Prostate gland (tissue), 2 donors: ENCODE measurements around the gene NFKBIB. TPM values are rescaled to one million over a fixed set of nuclear protein-coding genes. Genes with fewer than 3 reads are reported as not detected.
A peak's percentile ranks its signal among the peaks of the same experiment; 100 is the strongest.

Source experiments
- DNase-seq: peaks from one replicate; pipeline ENCODE4 v3.0.0-alpha.2; 2019; ENCODE audit warnings: low spot score
- H3K27ac ChIP-seq, 2 donors: fragments of 200-600 bp; sonication (generic); 2 replicates each; pipeline ENCODE4 v1.5.1; 2017 to 2019
- H3K27me3 ChIP-seq: fragments of 200-600 bp; sonication (generic); replicated peaks from 2 replicates; pipeline ENCODE4 v1.5.1; 2019; ENCODE audit not compliant: insufficient read depth
- H3K36me3 ChIP-seq, 2 donors: fragments of 200-600 bp; sonication (generic); 1 replicate in 1 of 2; 2 replicates in 1 of 2; pipeline versions ENCODE4 v1.5.1 to v1.8.1; 2017 to 2019
- H3K4me1 ChIP-seq: fragments of 200-600 bp; sonication (generic); replicated peaks from 2 replicates; pipeline ENCODE4 v1.5.1; 2019
- H3K4me3 ChIP-seq, 2 donors: fragments of 200-600 bp; sonication (generic); 2 replicates each; pipeline ENCODE4 v1.5.1; 2017 to 2019
- H3K9me3 ChIP-seq: fragments of 200-600 bp; sonication (generic); 2 replicates; pipeline ENCODE4 v1.5.1; 2017
- POLR2A ChIP-seq: fragments of 450-650 bp; IDR thresholded peaks from one replicate; pipeline ENCODE4 v1.6.1; 2016; ENCODE audit warnings: antibody characterized with exemption, mild to moderate bottlenecking
- POLR2AphosphoS5 ChIP-seq: sonication (generic); formaldehyde crosslinking; IDR thresholded peaks from one replicate; pipeline ENCODE4 v1.6.1; 2017; ENCODE audit warnings: antibody characterized with exemption
- WGBS: methylation state at CpG from one replicate; pipeline ENCODE4 v1.1.5; 2018; 5-methylcytosine and 5-hydroxymethylcytosine counted together
- intact Hi-C: fragments of 100-400 bp; cut with DNase I; formaldehyde crosslinking; loops from one replicate; pipeline ENCODE4 v1.14.2; 2022
- total RNA-seq, 2 donors: library from RNA; depleted of rRNA; stranded (reverse); fragments of >200 nt; gene quantifications; one replicate each; pipeline ENCODE4 v1.1.0, GENCODE V29; 2016
- TF ChIP-seq, protein P1 (sequence below), 4 experiments: fragments of 200-600 bp in 2 of 4; fragments of 450-650 bp in 2 of 4; sonication (generic) in 2 of 4; IDR thresholded peaks; 1 replicate in 3 of 4; 2 replicates in 1 of 4; pipeline ENCODE4 v1.5.1; 2016 to 2019; ENCODE audit warnings: antibody characterized with exemption in 4 of 4, mild to moderate bottlenecking in 2 of 4, moderate library complexity in 2 of 4

Gene NFKBIB, protein sequence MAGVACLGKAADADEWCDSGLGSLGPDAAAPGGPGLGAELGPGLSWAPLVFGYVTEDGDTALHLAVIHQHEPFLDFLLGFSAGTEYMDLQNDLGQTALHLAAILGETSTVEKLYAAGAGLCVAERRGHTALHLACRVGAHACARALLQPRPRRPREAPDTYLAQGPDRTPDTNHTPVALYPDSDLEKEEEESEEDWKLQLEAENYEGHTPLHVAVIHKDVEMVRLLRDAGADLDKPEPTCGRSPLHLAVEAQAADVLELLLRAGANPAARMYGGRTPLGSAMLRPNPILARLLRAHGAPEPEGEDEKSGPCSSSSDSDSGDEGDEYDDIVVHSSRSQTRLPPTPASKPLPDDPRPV
- total RNA-seq, result 10 to 100 TPM; 29.8 to 50.6 TPM

DNA sequence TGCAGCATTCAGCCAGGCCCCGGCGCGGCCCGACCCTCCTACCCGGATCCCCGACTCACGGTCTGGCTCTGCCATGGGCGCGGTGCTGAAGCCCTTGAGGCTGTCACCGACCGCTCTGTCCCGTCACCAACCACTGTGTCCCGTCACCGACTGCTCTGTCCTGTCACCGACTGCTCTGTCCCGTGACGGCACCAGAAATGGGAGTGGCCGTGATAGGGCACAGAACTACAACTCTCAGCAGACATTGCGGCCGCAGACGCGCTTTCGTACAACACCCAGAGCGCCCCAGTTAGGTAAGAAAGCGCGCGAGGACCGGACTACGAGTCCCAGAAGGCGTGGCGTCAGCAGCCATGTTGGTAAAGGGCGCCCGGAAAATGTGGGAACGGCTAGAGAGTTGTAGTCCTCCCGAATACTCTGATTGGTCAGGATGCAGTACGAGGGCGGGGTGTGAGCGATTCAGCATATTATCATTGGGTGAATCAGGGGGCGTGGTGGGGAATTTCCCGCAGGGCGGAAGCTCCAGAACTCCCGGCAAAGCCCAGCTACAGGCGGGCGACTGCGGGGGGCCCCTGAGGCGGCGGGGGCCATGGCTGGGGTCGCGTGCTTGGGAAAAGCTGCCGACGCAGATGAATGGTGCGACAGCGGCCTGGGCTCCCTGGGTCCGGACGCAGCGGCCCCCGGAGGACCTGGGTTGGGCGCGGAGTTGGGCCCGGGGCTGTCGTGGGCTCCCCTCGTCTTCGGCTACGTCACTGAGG is at the start of gene NFKBIB, which contains the start of gene SIRT2:
TSS of gene NFKBIB (plus strand) at position 523 of the 755 bp plus-strand sequence. CDS start at position 587, 64 bp downstream.
TSS of gene SIRT2 (minus strand) at position 172 of the 755 bp plus-strand sequence. CDS start at position 75, 97 bp downstream.
- WGBS, result under 1% methylated on average over 53 of the region's 64 CpGs
- TF ChIP-seq POLR2A, result peak; percentile 84
- TF ChIP-seq, protein P1, sequence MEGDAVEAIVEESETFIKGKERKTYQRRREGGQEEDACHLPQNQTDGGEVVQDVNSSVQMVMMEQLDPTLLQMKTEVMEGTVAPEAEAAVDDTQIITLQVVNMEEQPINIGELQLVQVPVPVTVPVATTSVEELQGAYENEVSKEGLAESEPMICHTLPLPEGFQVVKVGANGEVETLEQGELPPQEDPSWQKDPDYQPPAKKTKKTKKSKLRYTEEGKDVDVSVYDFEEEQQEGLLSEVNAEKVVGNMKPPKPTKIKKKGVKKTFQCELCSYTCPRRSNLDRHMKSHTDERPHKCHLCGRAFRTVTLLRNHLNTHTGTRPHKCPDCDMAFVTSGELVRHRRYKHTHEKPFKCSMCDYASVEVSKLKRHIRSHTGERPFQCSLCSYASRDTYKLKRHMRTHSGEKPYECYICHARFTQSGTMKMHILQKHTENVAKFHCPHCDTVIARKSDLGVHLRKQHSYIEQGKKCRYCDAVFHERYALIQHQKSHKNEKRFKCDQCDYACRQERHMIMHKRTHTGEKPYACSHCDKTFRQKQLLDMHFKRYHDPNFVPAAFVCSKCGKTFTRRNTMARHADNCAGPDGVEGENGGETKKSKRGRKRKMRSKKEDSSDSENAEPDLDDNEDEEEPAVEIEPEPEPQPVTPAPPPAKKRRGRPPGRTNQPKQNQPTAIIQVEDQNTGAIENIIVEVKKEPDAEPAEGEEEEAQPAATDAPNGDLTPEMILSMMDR (IDR thresholded peaks at IDR 0.05), result no peak
- TF ChIP-seq POLR2AphosphoS5, result peak; percentile 99

DNA sequence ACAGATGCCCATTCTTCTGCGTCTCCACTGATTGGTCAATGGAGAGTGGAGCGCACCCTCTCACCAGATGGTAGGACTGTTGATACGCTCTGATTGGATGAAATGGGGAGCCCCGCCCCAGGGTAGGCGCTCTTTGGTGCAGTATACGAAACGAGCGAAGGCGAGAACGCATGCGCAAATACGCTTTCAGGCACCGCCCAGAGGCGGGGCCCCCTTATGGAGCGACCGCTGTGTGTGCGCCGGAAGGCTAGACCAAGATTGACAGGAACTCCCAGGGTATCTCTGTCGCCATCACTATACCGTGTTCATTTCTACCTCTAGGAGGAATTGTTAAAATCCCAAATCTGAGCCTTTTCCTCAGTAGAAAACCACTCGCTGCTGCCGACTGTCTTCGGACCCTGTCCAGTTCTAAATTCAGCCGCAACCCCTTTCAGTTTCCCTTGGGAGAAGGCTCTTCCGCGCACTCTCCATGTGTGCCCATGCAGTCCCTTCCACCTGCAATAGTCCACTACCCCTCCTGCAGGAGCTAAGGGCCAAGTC is 49.3 kb upstream of the NFKBIB start:
- TF ChIP-seq POLR2AphosphoS5 (peak; percentile 97), POLR2A (peak; percentile 97)
- TF ChIP-seq, protein P1 (IDR thresholded peaks at IDR 0.05), result peak in 2 of 4 experiments; percentile 48 to 73
- Histone ChIP-seq H3K9me3 (no peaks in the 10 kb centered on the region), H3K27me3 (no peaks in the 10 kb centered on the region), H3K36me3 (peaks cover 10 to 17% of the 10 kb centered on the region in 2 donors), H3K4me3 (peak overlapping the region; percentile 64 to 80), H3K4me1 (peaks cover 14% of the 10 kb centered on the region), H3K27ac (peak overlapping the region; percentile 95 to 98)
- WGBS, result 0% methylated on average over 26 of the region's 26 CpGs
- DNase-seq, result no peak
- intact Hi-C loops, result loop anchor here (5.0 kb wide), 2 partner anchors 47 to 203 kb away; partner anchors contain the start of genes ACTN4, NFKBIB and SIRT2

More for the DNA sequence above, at the start of gene NFKBIB, which contains the start of gene SIRT2:
- H3K27me3 ChIP-seq, result no peaks in the 10 kb centered on the region
- peak; percentile 100 for DNase-seq
- H3K27ac ChIP-seq, result peak within 1 kb of the TSS; percentile 84 to 87
- no peaks in the 10 kb centered on the region for H3K36me3 ChIP-seq
- H3K4me1 ChIP-seq, result peaks cover 4% of the 10 kb centered on the region
- H3K4me3 ChIP-seq, result peak within 1 kb of the TSS; percentile 76 to 85
- H3K9me3 ChIP-seq, result no peaks in the 10 kb centered on the region
- intact Hi-C loops, result loop anchor here (5.0 kb wide), 1 partner anchor 47 kb away; no protein-coding TSS in a partner anchor

DNA sequence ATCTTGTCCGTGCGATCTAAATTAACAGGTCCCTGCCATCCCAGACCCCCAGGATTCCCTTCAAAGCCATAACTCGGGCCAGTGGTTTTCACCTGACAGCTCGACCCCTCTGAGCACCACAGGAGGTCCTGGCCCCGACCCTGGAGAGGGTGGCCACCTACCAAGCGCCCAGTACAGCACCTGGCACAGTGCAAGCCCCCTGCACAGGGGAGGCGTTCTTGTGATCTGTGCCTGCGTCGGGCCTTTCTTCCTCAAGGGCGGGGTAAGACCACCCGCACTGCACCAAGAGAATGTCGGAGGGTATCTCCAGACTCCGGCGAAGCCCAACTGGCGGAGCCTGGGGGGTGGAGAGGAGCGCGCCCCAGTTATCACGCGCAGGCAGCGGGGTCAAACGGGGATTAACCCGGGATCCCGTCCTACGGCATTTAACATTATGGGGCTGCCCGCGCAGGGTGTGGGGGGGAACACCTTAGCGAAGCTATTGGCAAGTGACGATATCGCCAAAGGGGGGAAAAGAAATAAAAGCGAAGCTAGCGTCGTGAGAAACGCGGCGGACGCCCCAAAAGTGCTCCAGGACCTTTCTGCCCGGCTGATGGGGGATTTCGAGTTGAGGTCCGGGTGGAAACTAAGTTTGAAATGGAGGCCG is 48.7 kb upstream of the NFKBIB start:
- WGBS, result 1% methylated on average over 40 of the region's 40 CpGs
- Histone ChIP-seq H3K4me3 (peak overlapping the region; percentile 64 to 80), H3K27ac (peak overlapping the region; percentile 95 to 98), H3K9me3 (no peaks in the 10 kb centered on the region), H3K4me1 (peaks cover 14% of the 10 kb centered on the region), H3K27me3 (no peaks in the 10 kb centered on the region), H3K36me3 (peaks cover 4 to 11% of the 10 kb centered on the region in 2 donors)
- DNase-seq, result no peak
- TF ChIP-seq POLR2AphosphoS5 (no peak), POLR2A (no peak)
- TF ChIP-seq, protein P1 (IDR thresholded peaks at IDR 0.05), result no peak
- intact Hi-C loops, result loop anchor here (5.0 kb wide), 2 partner anchors 46 to 204 kb away; partner anchors contain the start of genes ACTN4, NFKBIB and SIRT2

DNA sequence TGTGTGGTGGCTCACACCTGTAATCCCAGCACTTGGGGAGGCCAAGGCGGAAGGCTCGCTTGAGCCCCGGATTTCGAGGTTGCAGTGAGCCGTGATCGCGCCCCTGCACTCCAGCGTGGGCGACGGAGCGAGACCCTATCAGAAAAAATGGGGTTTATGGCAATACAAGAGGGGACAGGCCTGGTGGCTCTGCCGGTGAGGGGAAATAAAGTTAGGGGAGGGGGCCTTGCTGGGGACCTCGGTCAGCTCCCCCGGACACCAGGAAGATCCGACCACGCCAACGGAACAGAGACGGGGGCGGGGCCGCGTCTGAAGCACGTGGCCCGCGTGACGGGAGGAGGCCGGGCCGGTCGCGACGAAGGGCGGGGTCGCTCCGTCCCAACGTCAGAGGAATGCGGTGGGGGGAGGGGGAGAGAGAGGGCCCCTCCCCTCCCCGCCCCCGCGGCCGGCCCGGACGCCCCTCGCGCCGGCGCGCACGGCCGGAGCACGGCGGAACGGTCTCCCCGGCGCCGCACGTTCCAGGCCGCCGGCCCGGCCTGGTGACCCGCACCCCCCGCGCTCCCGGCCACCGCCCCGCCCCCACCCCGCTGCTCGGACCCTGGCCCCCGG is 48.0 kb upstream of the NFKBIB start:
- Histone ChIP-seq H3K27me3 (no peaks in the 10 kb centered on the region), H3K4me1 (peaks cover 14% of the 10 kb centered on the region), H3K4me3 (peak overlapping the region; percentile 64 to 80), H3K27ac (peak overlapping the region; percentile 95 to 98), H3K36me3 (peaks cover 0 to 5% of the 10 kb centered on the region in 2 donors), H3K9me3 (no peaks in the 10 kb centered on the region)
- peak; percentile 96 for DNase-seq
- TF ChIP-seq, protein P1 (IDR thresholded peaks at IDR 0.05), result no peak
- peak; percentile 98 for TF ChIP-seq POLR2AphosphoS5
- peak; percentile 91 for TF ChIP-seq POLR2A
- intact Hi-C loops, result loop anchor here (5.0 kb wide), 2 partner anchors 46 to 204 kb away; partner anchors contain the start of genes ACTN4, NFKBIB and SIRT2
- WGBS, result 0% methylated on average over 29 of the region's 67 CpGs
